OCI-LY1 (cell line): ENCODE results near the gene C11orf65.

ENCODE experiments used
- CTCF ChIP-seq: fragments of 200-600 bp; sonication (generic), shearing (Covaris generic); IDR thresholded peaks from 2 replicates; pipeline ENCODE4 v1.5.1; 2017; ENCODE audit warnings: mild to moderate bottlenecking, antibody characterized with exemption, low read length, moderate library complexity, mixed read lengths
- EZH2 ChIP-seq: fragments of 200-600 bp; sonication (generic), shearing (Covaris generic); IDR thresholded peaks from 2 replicates; pipeline ENCODE4 v1.8.0; 2017; ENCODE audit warnings: borderline replicate concordance, mixed run types, mild to moderate bottlenecking, antibody characterized with exemption, low read length, moderate library complexity, mixed read lengths

DNA sequence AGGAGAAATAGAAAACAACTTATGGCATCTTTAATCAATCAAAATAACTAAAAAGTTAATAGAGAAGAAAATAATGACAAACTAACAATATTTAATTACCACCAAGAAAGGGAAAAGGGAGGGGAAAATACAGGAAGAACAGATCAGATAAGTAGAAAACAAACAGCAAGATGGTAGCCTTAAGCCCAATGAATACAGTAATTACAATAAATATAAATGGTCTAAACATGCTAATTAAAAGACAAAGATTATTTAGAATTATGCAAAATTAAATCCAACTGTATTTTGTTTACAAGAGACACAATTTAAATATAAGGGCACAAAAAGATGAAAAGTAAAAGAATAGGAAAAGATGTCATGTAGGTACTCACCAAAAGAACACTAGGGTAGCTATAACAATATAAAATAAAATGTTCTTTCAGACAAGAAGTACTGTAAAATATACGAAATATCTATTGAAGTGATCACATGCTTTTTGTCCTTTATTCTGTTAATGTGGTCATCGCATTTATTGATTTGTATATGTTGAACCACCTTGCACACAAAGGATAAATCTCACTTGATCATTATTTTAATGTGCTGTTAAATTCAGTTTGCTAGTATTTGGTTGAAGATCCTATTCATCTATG lies 14.0 kb downstream of the C11orf65 start:
- no peak for TF ChIP-seq CTCF
- TF ChIP-seq EZH2, result no peak
